Measurements from ENCODE around the gene GUCY1A1.

GUCY1A1 gene

GRCh38 chr4:155738548-155738947 is 71.9 kb downstream of the GUCY1A1 start:
- DNase-seq (ENCODE audit: low read depth), result no peak

DNA sequence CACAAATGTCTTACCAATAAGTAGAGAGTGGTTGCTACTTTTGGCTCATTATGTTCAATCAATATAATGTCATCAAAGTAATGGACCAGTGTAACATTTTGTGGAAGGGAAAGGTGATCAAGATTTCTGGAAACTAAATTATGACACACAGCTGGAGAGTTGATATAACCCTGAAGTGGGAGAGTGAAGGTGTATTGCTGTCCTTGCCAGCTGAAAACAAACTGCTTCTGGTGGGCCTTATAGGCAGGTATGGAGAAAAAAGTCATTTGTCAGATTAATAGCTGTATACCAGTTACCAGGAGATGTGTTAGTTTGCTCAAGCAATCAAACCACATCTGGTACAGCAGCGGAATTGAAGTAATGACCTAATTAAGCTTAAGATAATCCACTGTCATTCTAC is 74.9 kb downstream of the GUCY1A1 start:
- DNase-seq (ENCODE audit: low read depth), result no peak

GRCh38 chr4:155742310-155743015 is 75.8 kb downstream of the GUCY1A1 start:
- no peak for DNase-seq (ENCODE audit: low read depth)

DNA sequence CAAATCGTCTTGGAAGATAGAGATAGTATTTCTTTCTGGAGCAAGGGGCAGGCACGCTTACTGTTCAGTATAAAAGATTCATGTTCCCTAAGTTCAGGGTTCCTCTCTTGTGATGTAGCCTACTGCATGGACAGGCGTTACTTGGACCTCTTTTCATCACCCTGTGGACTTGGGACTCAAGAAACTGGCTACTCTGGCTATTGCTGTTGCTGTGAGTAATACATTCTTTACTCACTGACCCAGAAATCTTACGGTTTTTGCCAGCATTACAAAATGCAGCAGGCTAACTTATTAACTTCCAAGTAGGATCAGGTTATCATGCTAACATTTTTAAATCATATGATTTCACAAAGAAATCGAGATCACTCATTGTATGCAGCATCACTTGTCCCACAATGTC is 79.3 kb downstream of the GUCY1A1 start:
- DNase-seq (ENCODE audit: low read depth), result no peak

GRCh38 chr4:155748039-155748438 is 81.4 kb downstream of the GUCY1A1 start:
- DNase-seq (ENCODE audit: low read depth), result no peak

DNA sequence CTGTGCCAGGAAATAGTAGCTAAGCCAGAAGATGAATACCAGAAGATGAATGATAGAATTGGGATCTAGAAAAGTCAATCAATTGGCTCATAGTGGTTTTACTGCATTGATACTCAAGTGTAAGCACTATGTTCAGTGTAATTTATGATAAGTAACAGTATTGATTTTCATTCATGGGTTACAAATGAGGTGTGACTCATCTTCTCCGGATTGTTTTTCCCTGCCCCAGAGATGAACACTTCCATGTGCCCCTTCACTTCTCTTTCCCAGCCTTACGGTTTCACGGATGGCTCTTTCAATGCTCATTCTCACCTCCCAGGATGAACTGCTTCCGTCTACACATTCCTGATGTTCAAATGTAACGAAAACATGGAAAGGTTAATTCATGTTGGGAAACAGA is 82.4 kb downstream of the GUCY1A1 start:
- DNase-seq (ENCODE audit: low read depth), result no peak

DNA sequence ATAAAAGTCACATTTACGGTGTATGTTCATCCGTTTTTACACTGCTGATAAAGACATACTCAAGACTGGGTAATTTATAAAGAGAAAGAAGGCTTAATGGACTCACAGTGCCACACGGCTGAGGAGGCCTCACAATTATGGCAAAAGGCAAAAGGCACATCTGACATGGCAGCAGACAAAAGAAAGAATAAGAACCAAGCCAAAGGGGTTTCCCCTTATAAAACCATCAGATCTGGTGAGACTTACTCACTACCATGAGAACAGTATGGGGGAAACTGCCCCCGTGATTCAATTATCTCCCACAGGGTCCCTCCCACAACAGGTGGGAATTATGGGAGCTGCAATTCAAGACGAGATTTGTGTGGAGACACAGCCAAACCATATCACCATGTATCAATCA is 84.9 kb downstream of the GUCY1A1 start:
- DNase-seq (ENCODE audit: low read depth), result no peak

GRCh38 chr4:155757745-155758265 is 91.2 kb downstream of the GUCY1A1 start:
- DNase-seq (ENCODE audit: low read depth), result no peak

DNA sequence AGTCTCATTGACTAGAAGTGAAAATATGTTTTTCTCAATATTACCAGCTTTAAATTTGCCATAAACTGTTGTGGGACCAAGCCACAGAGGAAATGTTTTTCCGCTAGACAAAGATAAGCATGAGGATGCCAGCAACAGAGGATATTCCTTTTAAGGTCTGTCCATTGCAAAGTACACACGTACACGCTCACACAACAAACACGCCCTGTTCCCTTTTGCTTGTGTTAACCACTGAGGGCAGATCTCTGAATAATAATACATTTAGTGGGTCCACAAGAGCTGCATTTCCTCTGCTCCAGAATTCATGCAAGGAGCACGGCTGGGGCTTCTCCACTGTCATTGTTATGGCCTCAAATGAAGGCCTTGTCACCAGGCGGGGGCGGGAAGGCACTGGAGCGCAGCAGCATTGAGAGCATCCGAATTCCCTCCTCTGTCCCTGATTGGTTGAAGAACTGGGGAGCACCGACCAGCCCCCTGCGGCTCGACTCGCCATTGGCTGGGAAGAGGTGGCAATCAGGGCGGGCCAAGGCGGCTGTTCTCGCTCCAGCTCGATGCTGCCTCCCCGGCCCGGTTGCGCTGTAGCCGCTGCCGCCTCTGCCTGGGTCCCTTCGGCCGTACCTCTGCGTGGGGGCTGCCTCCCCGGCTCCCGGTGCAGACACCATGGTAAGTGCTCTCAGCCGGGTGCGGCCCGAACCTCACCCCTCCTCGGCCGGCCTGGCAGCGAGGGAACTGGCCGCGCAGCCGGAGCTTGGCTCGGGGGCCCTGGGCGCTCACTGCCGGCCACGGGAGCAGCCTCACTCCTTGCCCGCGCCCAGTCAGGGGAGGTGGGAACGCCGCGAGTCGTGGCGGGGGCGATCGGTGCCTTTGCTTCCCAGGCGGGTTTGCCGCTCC is 92.1 kb downstream of the GUCY1A1 start, which contains the start of gene GUCY1B1:
TSS of gene GUCY1B1 (plus strand) at position 541 of the 891 bp plus-strand sequence. CDS start at position 661, 120 bp downstream.
- peak; percentile 28 for DNase-seq (ENCODE audit: low read depth)

DNA sequence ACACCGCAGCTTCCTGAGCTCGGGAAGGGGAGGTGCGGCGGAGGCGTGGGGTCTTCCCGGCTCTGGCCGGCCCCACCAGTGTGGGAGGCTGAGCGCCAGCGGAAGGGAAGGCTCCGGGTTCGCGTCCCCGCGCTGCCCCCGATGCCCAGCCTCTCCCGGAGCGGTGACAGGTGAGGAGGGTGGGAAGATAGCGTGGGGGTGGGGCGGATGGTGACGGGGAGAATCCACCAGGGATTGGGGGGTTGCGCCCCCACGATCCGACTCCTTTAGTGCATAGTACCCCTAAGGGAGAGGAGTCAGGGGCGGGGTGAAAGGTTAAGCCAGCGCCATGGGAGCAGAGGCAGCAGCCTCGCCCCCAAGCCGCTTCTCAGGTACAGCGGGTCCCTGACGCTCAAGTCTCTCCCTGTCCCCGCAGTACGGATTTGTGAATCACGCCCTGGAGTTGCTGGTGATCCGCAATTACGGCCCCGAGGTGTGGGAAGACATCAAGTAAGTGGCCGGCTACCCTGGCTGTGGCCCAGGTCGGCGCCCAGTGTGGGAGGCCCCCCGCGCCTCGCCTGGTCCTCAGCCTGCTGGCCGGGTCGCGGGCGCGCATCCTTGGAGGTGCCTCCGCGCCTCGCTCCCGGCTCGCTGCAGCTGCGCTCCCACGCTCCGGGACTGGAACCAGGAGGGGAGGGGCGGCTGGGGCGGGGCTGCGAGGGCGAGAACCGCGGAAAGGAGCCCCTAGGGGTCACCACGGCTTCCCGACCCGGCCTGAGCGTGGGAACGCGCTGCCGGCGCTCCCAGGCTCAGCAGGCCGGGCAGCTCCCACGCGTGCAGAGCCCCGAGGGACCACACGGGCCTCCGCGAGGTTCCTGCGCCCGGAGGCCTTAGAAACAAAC is 93.0 kb downstream of the GUCY1A1 start:
- no peak for DNase-seq (ENCODE audit: low read depth)

- no peak for DNase-seq (ENCODE audit: low read depth)
Observed at GRCh38 chr4:155761047-155761446, 94.4 kb downstream of the GUCY1A1 start.

GRCh38 chr4:155761916-155762315 is 95.3 kb downstream of the GUCY1A1 start:
- no peak for DNase-seq (ENCODE audit: low read depth)

DNA sequence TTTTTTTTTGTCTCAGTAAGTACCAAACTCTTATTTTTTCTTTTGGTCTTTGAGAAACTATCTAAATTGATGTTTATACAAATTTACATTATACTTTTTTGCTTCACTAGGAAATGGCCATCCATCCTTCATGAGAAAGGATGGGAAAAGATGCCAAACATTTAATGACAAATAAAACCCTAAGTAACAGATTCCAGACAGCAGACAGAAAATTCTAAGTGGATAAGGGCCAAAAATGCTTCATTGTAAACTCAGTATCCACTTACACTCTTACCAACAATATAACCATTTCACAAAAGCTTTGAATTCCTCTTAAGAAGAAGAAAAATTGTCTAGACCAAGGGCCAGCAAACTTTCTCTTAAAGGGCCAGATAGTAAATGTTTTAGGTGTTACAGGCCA is 95.7 kb downstream of the GUCY1A1 start:
- DNase-seq (ENCODE audit: low read depth), result no peak

DNA sequence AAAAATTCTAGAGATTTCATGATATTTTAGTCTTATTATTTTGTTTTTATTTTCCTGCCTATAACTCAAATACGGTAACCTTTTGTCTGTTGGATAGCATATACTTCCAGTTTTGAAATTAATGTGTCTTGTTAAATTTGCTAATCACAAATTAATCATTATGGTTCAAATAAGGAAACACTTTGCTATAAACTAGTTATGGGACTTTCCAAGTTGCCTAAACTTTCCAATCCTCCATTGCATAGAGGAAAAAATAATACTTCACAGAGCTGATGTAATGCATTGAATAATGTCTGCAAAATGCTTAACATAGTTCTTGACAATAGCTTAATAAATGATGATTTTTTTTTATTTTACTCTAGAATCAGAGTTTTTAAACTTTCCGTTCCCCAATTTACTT is 96.9 kb downstream of the GUCY1A1 start:
- DNase-seq (ENCODE audit: low read depth), result no peak

DNA sequence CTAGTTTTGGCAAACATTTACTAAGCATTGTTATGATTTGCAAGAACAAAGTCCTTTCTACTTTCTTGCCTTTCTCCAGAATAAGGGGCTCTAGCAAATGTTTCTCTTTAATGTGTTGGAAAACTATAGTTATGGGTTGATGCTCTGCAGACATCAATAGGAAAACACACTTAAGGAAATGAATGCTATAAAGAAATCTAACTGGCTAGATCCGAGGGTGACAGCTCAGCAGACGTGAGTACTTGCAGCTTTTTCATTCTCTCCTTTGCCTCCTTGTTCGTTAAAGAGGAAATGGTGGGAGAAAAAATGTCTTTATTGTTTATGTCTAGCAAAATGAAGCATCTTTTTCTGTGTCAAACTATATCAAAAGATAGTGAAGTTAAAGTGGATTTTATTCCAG is 98.5 kb downstream of the GUCY1A1 start:
- DNase-seq (ENCODE audit: low read depth), result no peak

- no peak for DNase-seq (ENCODE audit: low read depth)
Observed at GRCh38 chr4:155766622-155767021, 100.0 kb downstream of the GUCY1A1 start.

- DNase-seq (ENCODE audit: low read depth), result no peak
Observed at GRCh38 chr4:155768370-155768769, 101.7 kb downstream of the GUCY1A1 start.

- DNase-seq (ENCODE audit: low read depth), result no peak
Observed at GRCh38 chr4:155769090-155769489, 102.4 kb downstream of the GUCY1A1 start.

GRCh38 chr4:155772459-155773195 is 106.0 kb downstream of the GUCY1A1 start:
- DNase-seq (ENCODE audit: low read depth), result no peak

- no peak for DNase-seq (ENCODE audit: low read depth)
Observed at GRCh38 chr4:155773196-155773800, 106.7 kb downstream of the GUCY1A1 start.

DNA sequence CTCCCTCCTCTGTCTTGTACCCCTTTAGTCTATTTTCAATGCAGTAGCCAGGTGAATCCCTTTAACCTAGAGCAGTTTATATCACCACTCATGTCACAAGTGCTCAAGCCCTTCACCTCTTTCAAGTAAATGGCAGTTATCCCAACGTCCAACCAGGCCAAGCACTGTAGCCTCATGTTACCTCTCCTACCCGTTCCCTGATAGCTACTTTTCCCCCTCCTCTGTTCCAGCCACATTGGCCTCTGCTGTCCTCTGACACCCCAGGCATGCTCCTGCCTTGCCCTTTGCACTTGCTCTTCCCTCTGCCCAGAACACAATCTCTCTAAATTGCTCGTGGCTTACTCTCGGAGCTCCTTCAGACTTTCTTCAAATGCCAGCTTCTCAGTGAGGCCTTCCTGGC is 107.4 kb downstream of the GUCY1A1 start:
- no peak for DNase-seq (ENCODE audit: low read depth)

Data from activated T-cell treated with anti-CD3 and anti-CD28 coated beads for 1 hour (primary cell).